HG03060 (cell line): ENCODE results near the gene POSTN.
"Not testable (repeated sequence)": the region's sequence is repeated elsewhere in the genome, so short reads cannot be mapped to it uniquely, and the experiment has no call there.

Experiments used
- ATAC-seq: cut with Tn5 transposase; IDR thresholded peaks from one replicate; pipeline ENCODE4 v1.9.1; 2021; ENCODE audit warnings: low read depth, moderate number of reproducible peaks; ENCODE audit not compliant: unreplicated experiment

The POSTN gene

GRCh38 chr13:37599519-37599918 is 951 bp upstream of the POSTN start:
- ATAC-seq = no peak

DNA sequence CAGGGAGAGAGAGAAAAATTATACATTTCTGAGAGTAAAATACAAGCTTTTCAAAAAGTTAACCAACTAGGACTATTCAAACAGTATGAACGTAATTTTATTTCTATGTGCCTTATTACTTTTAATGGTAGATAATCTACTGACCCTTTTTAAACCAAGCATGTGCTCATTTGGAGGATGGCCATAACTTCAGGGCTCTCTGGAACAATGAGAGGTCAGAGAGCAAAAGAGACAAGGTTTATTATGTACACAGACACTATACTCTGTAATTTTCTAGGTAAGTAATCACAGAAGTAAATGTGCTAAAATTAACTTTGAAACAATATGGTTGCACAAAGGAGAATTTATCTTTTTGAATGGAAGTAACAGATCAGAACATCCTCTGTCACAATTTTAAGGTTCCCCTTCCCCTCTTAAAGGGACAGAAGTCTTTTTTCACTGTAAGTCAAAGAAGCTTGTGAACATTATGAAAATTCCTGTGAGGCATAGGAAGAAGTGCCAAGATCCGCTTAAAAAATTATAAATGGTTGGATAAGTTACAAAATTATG is 1.0 kb downstream of the POSTN start:
- no peak for ATAC-seq

DNA sequence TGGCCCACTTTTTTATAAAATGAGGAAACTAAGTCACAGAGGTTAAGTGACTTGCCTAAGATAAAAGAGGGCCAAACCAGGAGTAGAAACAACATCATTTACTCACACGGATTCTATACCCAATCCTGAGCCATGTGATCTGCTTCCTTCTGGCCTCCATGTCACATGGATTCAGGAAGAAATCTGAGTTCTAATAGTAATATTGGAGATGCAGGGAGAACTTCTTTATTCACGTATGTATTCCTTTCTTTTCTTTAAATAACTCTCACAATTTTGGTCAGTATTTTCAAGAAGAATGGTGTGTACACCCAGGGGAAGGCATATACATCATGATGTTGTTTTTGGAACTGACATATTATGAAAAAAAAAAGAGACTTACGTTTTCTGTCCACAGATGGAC is 1.8 kb downstream of the POSTN start:
- ATAC-seq = no peak

DNA sequence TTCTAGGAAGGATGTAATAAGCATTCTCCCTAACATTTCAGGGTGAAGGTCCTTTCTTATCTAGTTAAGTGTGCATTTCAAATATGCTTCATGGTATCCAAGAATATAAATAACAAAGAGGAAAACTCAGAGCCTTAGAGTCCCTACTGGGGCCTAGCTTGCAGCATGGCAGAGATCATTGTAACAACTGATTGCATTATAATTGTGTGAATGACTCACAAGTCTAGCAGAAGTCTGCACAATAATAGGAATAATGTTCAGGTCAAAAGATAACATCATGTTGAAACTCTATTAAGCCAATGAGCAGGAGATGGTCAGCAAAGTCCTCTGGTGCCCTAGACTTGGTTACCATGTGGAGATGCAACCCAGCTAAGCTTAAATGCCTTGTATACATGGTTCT is 3.4 kb downstream of the POSTN start:
- no peak for ATAC-seq

DNA sequence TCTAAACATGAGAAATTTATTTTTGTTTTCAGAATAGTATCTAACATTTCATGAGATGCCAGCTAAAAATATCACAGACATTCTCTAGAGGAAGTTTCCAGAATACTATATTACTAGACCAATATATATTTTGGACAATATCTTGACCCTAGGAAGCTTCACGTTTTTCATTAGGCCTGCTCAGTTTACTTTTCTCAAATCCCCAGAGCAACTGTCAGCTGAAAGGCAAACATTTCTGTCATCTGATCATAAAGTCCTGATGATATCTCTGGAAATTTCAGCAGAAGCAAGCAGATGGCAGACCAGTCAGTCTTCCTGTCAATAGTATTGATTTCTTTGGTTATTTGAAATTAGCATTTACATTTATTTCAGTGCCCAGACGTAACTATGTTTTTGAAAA is 4.0 kb downstream of the POSTN start:
- ATAC-seq = no peak

DNA sequence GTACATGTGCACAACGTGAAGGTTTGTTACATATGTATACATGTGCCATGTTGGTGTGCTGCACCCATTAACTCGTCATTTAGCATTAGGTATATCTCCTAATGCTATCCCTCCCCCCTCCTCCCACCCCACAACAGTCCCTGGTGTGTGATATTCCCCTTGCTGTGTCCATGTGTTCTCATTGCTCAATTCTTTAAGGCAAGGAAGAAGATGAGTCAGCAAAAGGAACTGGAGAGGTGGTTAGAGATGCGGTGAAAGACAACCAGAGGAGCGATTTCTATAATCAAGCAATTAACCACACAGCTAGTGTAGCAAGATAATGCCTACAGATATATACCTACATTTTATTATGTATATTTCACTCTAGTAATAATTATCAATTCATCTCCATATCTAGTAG is 9.2 kb downstream of the POSTN start:
- not testable (repeated sequence) for ATAC-seq

DNA sequence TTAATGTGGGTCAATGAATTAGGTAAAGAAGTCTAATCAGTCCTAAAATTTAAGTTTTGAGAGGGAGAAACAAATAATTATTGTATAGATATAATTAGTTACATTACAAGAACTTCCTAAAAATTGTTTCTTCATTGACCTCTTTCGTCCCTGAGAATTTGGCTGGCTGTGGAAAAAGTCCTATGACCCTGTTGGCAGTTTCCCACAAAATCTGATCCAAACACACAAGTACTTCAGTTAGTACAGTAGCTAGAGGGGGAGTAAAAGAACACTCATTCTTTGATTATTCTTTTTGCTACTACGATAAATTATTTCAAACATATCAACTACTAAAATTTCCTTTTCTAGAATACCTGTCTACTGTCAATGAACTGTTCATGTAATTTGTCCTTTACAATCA is 11.3 kb downstream of the POSTN start:
- no peak for ATAC-seq

DNA sequence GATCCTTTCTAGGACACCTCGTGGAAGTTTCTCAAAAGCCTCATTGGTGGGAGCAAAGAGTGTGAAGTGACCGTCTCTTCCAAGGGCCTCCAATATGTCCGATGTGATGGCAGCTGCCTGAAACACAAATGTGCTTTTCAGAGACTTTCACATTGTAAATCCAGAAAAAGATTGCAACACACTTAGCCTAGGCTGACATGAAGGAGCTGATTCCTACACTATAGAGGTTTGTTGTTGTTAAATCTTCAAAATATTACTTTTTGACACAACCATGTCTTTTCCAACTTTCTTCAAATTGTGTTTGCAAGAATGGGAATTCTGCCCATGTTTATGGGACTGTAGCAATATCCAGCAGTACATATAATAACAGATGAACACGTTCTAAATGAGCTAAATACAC is 12.4 kb downstream of the POSTN start:
- ATAC-seq = no peak

DNA sequence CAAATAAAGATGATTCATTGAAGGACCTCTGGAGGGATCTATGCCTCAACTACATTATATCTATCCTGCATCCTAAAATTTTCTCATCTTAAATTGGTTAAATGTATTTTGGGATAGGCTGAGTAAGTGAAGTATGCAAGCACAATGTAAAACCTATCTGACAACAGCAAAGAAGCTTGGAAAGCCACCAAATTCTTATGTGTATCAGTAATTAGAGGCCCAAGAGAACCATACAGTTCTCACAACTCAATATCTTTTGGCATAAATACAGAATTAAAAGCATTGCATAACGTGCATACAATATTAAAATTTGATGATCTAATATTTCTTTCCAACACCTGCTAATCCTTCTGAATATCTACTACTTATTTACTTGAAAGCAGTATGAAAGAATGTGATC is 13.0 kb downstream of the POSTN start:
- no peak for ATAC-seq

GRCh38 chr13:37576601-37577000 is 22.0 kb downstream of the POSTN start:
- no peak for ATAC-seq

DNA sequence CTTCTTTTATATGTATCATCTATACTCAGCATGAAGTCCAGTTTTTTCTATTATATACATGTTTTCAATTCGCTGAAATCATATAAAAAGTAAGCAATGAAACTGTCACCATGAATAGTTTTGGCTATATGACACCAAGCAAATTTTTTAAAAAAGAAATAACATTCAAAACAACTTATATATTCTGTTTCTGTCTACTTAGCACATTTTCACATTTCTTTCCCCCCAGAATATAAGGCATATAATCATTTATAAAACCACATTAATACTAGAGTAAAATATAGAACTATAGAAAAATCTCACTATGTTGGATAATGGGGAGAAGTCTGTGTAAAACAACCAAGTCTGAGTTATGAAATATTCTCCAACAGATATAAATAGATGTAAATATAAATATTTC is 33.1 kb downstream of the POSTN start:
- no peak for ATAC-seq

DNA sequence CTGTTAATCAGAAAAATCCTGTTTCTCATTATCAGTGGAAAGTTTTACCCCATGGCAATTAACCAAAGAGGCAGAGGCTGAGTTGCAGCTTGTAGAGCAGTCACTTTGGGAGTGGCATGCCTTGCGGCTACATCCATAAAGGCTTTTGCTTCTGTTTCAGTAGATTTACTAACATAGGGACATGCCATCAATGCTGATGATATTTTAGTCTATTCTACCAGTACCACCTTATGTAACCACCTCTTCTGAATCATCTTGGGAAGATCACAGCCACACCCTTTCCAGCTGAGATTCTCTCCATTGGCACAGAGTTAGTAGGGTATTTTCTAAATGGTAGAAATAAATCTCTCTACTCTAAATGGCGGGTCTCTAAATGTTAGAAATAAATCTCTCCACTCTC is 37.5 kb downstream of the POSTN start:
- ATAC-seq = no peak

DNA sequence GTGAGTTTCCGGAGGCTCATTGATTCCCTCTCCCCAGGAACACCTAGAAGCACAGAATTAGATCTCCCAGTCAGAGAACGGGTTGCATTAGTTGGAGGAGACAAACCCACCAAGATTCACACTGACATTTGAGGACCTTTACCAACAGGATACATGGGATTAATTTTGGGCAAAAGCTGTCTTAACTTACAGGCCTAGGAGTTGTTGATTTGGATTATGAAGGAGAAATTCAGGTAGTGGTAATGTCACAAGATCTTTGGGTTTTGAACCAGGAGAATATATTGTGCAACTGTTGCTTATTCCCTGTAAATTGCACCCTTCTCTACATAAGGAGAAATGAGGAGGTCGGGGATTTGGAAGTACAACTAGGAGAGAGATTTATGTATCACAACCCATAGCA is 38.0 kb downstream of the POSTN start:
- ATAC-seq = no peak

GRCh38 chr13:37558766-37559165 is 39.8 kb downstream of the POSTN start:
- ATAC-seq = not testable (repeated sequence)

- ATAC-seq = no peak
Measured at GRCh38 chr13:37546087-37546486, 52.5 kb downstream of the POSTN start.

DNA sequence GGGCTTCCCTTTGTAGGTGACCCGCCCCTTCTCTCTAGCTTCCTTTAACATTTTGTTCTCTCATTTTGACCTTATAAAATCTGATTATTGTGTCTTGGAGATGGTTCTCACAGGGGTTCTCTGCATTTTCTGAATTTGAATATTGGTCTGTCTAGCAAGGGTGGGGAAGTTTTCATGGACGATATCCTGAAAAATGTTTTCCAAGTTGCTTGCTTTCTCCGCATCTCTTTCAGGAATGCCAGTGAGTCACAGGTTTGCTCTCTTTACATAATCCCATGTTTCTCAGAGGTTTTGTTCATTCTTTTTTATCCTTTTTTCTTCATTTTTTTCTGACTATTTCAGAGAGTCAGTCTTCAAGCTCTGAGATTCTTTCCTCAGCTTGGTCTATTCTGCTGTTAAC is 53.6 kb downstream of the POSTN start:
- no peak for ATAC-seq

GRCh38 chr13:37539976-37540605 is 58.5 kb downstream of the POSTN start:
- ATAC-seq = no peak

DNA sequence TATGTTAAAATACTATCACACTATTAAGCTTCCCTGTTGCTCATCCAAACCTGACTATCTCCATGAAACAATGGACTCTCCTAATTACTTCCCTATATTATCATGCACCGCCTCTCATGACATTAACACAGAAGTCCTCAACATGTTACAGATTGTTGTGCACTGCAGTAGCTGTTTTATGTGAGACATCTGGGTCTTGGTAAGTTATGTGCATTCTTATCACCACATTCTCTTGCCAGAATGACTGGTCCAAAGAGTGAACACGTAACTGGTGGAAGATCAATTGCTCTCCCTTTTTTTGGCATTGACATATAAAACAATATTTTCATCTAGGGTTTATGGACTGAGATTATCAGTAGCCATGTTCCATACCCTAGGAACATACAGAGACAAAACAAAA is 59.4 kb downstream of the POSTN start:
- ATAC-seq = no peak

DNA sequence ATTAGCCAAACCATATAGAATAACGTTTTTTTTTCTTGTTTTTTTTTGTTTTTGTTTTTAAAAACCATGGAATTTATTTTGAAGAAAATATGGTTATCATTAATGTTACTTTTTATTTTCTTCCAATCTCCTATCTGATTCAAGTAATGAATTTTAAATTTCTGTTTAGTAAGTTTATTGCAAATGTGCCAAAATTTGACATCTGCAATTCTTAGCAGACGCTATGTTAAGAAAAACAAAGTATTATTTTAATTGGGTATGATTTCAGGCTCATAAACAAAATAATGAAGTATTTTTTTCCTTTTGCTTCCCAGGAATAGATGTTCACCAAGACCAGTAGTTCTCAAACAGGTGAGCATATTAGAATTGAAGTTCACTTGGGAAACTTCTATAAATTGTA is 63.1 kb downstream of the POSTN start:
- no peak for ATAC-seq

GRCh38 chr13:37534676-37535075 is 63.9 kb downstream of the POSTN start:
- no peak for ATAC-seq

- no peak for ATAC-seq
Measured at GRCh38 chr13:37534181-37534580, 64.4 kb downstream of the POSTN start.

- ATAC-seq = no peak
Measured at GRCh38 chr13:37531049-37531448, 67.5 kb downstream of the POSTN start.
